ENCODE measurements around the gene ZFP3.

- no peak for TF ChIP-seq POLR2A (IDR thresholded peaks at IDR 0.05; ENCODE audit: low read depth, low read length)
- TF ChIP-seq POLR2AphosphoS5 (IDR thresholded peaks at IDR 0.05; ENCODE audit: low read depth, low read length), result no peak
- TF ChIP-seq PAX5 (IDR thresholded peaks at IDR 0.05; ENCODE audit: insufficient read depth, low read length, severe bottlenecking), result no peak
These were observed 10.0 kb upstream of the ZFP3 start for GRCh38 chr17:5068236-5068635.
